Measurements from ENCODE around the gene ASIC3.
A peak's percentile ranks its signal among the peaks of the same experiment; 100 is the strongest.
"Not testable (repeated sequence)": the region's sequence is repeated elsewhere in the genome, so short reads cannot be mapped to it uniquely, and the experiment has no call there.

The ASIC3 gene

GRCh38 chr7:151013733-151014497, 34.4 kb upstream of the ASIC3 start:
- peak; percentile 88 for DNase-seq
- ATAC-seq: peak; percentile 42

- ATAC-seq: no peak
Measured at GRCh38 chr7:151014950-151015349, 33.4 kb upstream of the ASIC3 start.

GRCh38 chr7:151015967-151016366, 32.4 kb upstream of the ASIC3 start:
- ATAC-seq (no peak), DNase-seq (no peak)

More at GRCh38 chr7:151014950-151015349, 33.4 kb upstream of the ASIC3 start:
- DNase-seq: no peak

GRCh38 chr7:151016505-151016904, 31.8 kb upstream of the ASIC3 start:
- no peak for ATAC-seq
- DNase-seq: no peak

GRCh38 chr7:151016942-151017341, 31.4 kb upstream of the ASIC3 start:
- no peak for DNase-seq
- no peak for ATAC-seq

- DNase-seq: no peak
- ATAC-seq: no peak
Measured at GRCh38 chr7:151017370-151017952, 30.9 kb upstream of the ASIC3 start.

GRCh38 chr7:151017953-151018420, 30.3 kb upstream of the ASIC3 start:
- peak; percentile 69 for ATAC-seq
- DNase-seq: peak; percentile 93

GRCh38 chr7:151018421-151019129, 29.8 kb upstream of the ASIC3 start:
- peak; percentile 22 for ATAC-seq
- DNase-seq: peak; percentile 58

GRCh38 chr7:151019130-151019447, 29.2 kb upstream of the ASIC3 start:
- no peak for DNase-seq
- ATAC-seq: no peak

GRCh38 chr7:151020231-151020630, 28.1 kb upstream of the ASIC3 start:
- ATAC-seq (no peak), DNase-seq (no peak)

- DNase-seq: no peak
Measured at GRCh38 chr7:151023232-151023631, 25.1 kb upstream of the ASIC3 start.

GRCh38 chr7:151024435-151025056, 23.8 kb upstream of the ASIC3 start, which contains the start of gene ATG9B:
Gene ATG9B, minus strand, starts transcription at chr7:151024494. Its CDS starts 71 bp downstream, at chr7:151024423.
- DNase-seq (no peak), ATAC-seq (no peak)

More at GRCh38 chr7:151023232-151023631, 25.1 kb upstream of the ASIC3 start:
- no peak for ATAC-seq

- no peak for DNase-seq
- ATAC-seq: no peak
Measured at GRCh38 chr7:151025924-151026671, 22.2 kb upstream of the ASIC3 start.

GRCh38 chr7:151026771-151027727, 21.3 kb upstream of the ASIC3 start:
- ATAC-seq, DNase-seq: not testable (repeated sequence)

GRCh38 chr7:151027728-151028130, 20.6 kb upstream of the ASIC3 start:
- ATAC-seq: peak; percentile 0

GRCh38 chr7:151028131-151028947, 20.0 kb upstream of the ASIC3 start, which contains the start of gene ABCB8:
Gene ABCB8, plus strand, starts transcription at chr7:151028450. Its CDS starts 66 bp downstream, at chr7:151028516.
- ATAC-seq: peak; percentile 93
- peak; percentile 97 for DNase-seq

More at GRCh38 chr7:151027728-151028130, 20.6 kb upstream of the ASIC3 start:
- DNase-seq: not testable (repeated sequence)

- ATAC-seq: no peak
- no peak for DNase-seq
Measured at GRCh38 chr7:151028948-151029501, 19.3 kb upstream of the ASIC3 start.

GRCh38 chr7:151031011-151031410, 17.3 kb upstream of the ASIC3 start:
- no peak for ATAC-seq
- DNase-seq: no peak
